MG63 (cell line): ENCODE measurements around the gene UPK3A. TPM values are rescaled to one million over a fixed set of nuclear protein-coding genes. Genes with fewer than 3 reads are reported as not detected.
A peak's percentile ranks its signal among the peaks of the same experiment; 100 is the strongest.

ENCODE experiments used
- DNase-seq: peaks from one replicate; pipeline ENCODE4 v3.0.0-alpha.2; 2020
- H3K27me3 ChIP-seq: fragments of 250-450 bp; sonication (Bioruptor Pico); 2 replicates; pipeline ENCODE4 v1.5.1; 2020; ENCODE audit warnings: mild to moderate bottlenecking, moderate library complexity
- H3K36me3 ChIP-seq: fragments of 250-450 bp; sonication (Bioruptor Pico); 2 replicates; pipeline ENCODE4 v1.5.1; 2020; ENCODE audit warnings: mild to moderate bottlenecking, moderate library complexity
- H3K4me3 ChIP-seq: fragments of 250-450 bp; sonication (Bioruptor Pico); 2 replicates; pipeline ENCODE4 v1.5.1; 2020; ENCODE audit warnings: mild to moderate bottlenecking, moderate library complexity
- H3K9me3 ChIP-seq: fragments of 250-450 bp; sonication (Bioruptor Pico); 2 replicates; pipeline ENCODE4 v1.5.1; 2020; ENCODE audit warnings: mild to moderate bottlenecking, moderate library complexity
- total RNA-seq: library from RNA; depleted of rRNA; stranded (reverse); fragments of >200 nt; shearing (Covaris generic); gene quantifications from 2 replicates; pipeline ENCODE4 v1.2.3, GENCODE V29; 2014; ENCODE audit warnings: low replicate concordance

Gene UPK3A
- total RNA-seq, 1 experiment from 2014 or later: not detected

GRCh38 chr22:45328822-45329529 is 44.2 kb downstream of the UPK3A start:
- DNase-seq: no peak
- Histone ChIP-seq H3K4me3 (no peak overlapping the region), H3K9me3 (no peaks in the 10 kb centered on the region), H3K27me3 (no peaks in the 10 kb centered on the region), H3K36me3 (peaks cover 24% of the 10 kb centered on the region)

- no peaks in the 10 kb centered on the region for H3K9me3 ChIP-seq
- DNase-seq: no peak
- peaks cover 23% of the 10 kb centered on the region for H3K36me3 ChIP-seq
- H3K4me3 ChIP-seq: no peak overlapping the region
- H3K27me3 ChIP-seq: no peaks in the 10 kb centered on the region
These were observed 44.8 kb downstream of the UPK3A start for GRCh38 chr22:45329530-45329936.

GRCh38 chr22:45330548-45330947 is 45.8 kb downstream of the UPK3A start:
- no peak for DNase-seq
- no peaks in the 10 kb centered on the region for H3K27me3 ChIP-seq
- H3K9me3 ChIP-seq: no peaks in the 10 kb centered on the region
- peaks cover 29% of the 10 kb centered on the region for H3K36me3 ChIP-seq
- H3K4me3 ChIP-seq: no peak overlapping the region

- Histone ChIP-seq H3K36me3 (peaks cover 36% of the 10 kb centered on the region), H3K9me3 (no peaks in the 10 kb centered on the region), H3K27me3 (no peaks in the 10 kb centered on the region), H3K4me3 (no peak overlapping the region)
- no peak for DNase-seq
These were observed 46.7 kb downstream of the UPK3A start for GRCh38 chr22:45331486-45331885.

- no peaks in the 10 kb centered on the region for H3K9me3 ChIP-seq
- no peak overlapping the region for H3K4me3 ChIP-seq
- H3K27me3 ChIP-seq: no peaks in the 10 kb centered on the region
- no peak for DNase-seq
- H3K36me3 ChIP-seq: peaks cover 39% of the 10 kb centered on the region
These were observed 47.3 kb downstream of the UPK3A start for GRCh38 chr22:45332001-45332400.

- Histone ChIP-seq H3K36me3 (peaks cover 36% of the 10 kb centered on the region), H3K4me3 (no peak overlapping the region), H3K27me3 (no peaks in the 10 kb centered on the region), H3K9me3 (no peaks in the 10 kb centered on the region)
- DNase-seq: peak; percentile 70
These were observed 49.3 kb downstream of the UPK3A start for GRCh38 chr22:45334068-45334467.

- DNase-seq: peak; percentile 53
- Histone ChIP-seq H3K36me3 (peaks cover 38% of the 10 kb centered on the region), H3K27me3 (no peaks in the 10 kb centered on the region), H3K9me3 (no peaks in the 10 kb centered on the region), H3K4me3 (no peak overlapping the region)
These were observed 49.8 kb downstream of the UPK3A start for GRCh38 chr22:45334528-45334927.

- Histone ChIP-seq H3K36me3 (peaks cover 43% of the 10 kb centered on the region), H3K27me3 (no peaks in the 10 kb centered on the region)
These were observed 50.5 kb downstream of the UPK3A start for GRCh38 chr22:45335021-45335818.

GRCh38 chr22:45335854-45336522 is 51.2 kb downstream of the UPK3A start:
- Histone ChIP-seq H3K27me3 (no peaks in the 10 kb centered on the region), H3K9me3 (no peaks in the 10 kb centered on the region), H3K36me3 (peaks cover 44% of the 10 kb centered on the region), H3K4me3 (no peak overlapping the region)
- no peak for DNase-seq

More at GRCh38 chr22:45335021-45335818, 50.5 kb downstream of the UPK3A start:
- Histone ChIP-seq H3K9me3 (no peaks in the 10 kb centered on the region), H3K4me3 (no peak overlapping the region)
- DNase-seq: no peak

- Histone ChIP-seq H3K9me3 (no peaks in the 10 kb centered on the region), H3K27me3 (no peaks in the 10 kb centered on the region), H3K36me3 (peaks cover 46% of the 10 kb centered on the region), H3K4me3 (no peak overlapping the region)
- DNase-seq: no peak
These were observed 52.3 kb downstream of the UPK3A start for GRCh38 chr22:45336971-45337431.

GRCh38 chr22:45337536-45337935 is 52.8 kb downstream of the UPK3A start:
- Histone ChIP-seq H3K27me3 (no peaks in the 10 kb centered on the region), H3K9me3 (no peaks in the 10 kb centered on the region), H3K36me3 (peaks cover 42% of the 10 kb centered on the region), H3K4me3 (no peak overlapping the region)
- DNase-seq: no peak

- peaks cover 39% of the 10 kb centered on the region for H3K36me3 ChIP-seq
These were observed 54.0 kb downstream of the UPK3A start for GRCh38 chr22:45338795-45339194.

GRCh38 chr22:45340323-45340722 is 55.6 kb downstream of the UPK3A start:
- DNase-seq: no peak
- peaks cover 31% of the 10 kb centered on the region for H3K36me3 ChIP-seq
- no peaks in the 10 kb centered on the region for H3K27me3 ChIP-seq
- no peak overlapping the region for H3K4me3 ChIP-seq
- H3K9me3 ChIP-seq: no peaks in the 10 kb centered on the region

More at GRCh38 chr22:45338795-45339194, 54.0 kb downstream of the UPK3A start:
- no peaks in the 10 kb centered on the region for H3K27me3 ChIP-seq
- DNase-seq: no peak
- H3K9me3 ChIP-seq: no peaks in the 10 kb centered on the region
- no peak overlapping the region for H3K4me3 ChIP-seq

- Histone ChIP-seq H3K9me3 (no peaks in the 10 kb centered on the region), H3K36me3 (peaks cover 23% of the 10 kb centered on the region), H3K27me3 (no peaks in the 10 kb centered on the region), H3K4me3 (no peak overlapping the region)
- DNase-seq: no peak
These were observed 56.7 kb downstream of the UPK3A start for GRCh38 chr22:45341498-45341897.

- no peak for DNase-seq
- no peaks in the 10 kb centered on the region for H3K9me3 ChIP-seq
- no peak overlapping the region for H3K4me3 ChIP-seq
- H3K36me3 ChIP-seq: peaks cover 18% of the 10 kb centered on the region
- H3K27me3 ChIP-seq: no peaks in the 10 kb centered on the region
These were observed 58.4 kb downstream of the UPK3A start for GRCh38 chr22:45343143-45343542.

GRCh38 chr22:45344334-45344733 is 59.6 kb downstream of the UPK3A start:
- no peak overlapping the region for H3K4me3 ChIP-seq
- no peaks in the 10 kb centered on the region for H3K9me3 ChIP-seq
- H3K36me3 ChIP-seq: peaks cover 17% of the 10 kb centered on the region
- no peak for DNase-seq
- H3K27me3 ChIP-seq: no peaks in the 10 kb centered on the region
